Measurements from ENCODE around the gene SMIM43.

Gene SMIM43

DNA sequence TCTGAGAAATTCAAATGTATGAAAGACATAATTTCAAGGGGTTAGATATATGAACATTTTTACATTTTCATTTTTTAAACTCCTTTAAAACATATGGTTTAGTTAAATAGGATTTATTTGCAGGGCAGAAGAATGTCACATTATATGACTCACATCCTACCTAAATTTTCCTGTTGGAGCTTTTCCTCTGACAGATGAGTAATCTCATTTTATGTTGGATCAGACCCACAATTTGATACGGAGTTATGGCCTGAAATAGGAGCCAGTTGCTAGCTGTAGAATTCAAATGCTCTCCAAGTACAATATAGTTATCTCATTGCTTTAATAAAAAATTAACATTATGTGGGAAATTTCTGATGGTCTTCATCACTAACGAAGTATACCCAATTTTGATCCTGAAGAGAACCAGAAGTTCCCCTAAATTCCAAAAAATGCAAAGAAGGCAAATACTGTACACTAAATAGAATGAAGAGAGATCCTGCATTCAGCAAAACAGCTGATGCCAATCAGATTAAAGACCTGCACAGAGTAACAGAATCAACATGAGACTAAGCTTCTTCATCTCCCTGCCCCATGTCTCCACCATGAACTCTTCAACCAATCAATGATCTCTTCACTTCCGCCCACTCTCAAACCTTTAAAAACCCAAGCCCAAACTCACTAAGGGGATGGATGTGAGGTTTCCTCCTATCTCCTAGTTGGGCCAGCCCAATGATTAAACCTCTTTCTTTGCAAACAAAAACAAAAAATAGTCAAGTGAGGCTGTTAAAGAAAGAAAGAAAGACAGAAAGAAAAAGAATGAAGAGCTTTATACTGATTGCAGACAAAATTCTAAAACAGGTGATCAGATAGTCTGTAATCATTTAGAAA is 25.2 kb upstream of the SMIM43 start:
- TF ChIP-seq, protein P1, sequence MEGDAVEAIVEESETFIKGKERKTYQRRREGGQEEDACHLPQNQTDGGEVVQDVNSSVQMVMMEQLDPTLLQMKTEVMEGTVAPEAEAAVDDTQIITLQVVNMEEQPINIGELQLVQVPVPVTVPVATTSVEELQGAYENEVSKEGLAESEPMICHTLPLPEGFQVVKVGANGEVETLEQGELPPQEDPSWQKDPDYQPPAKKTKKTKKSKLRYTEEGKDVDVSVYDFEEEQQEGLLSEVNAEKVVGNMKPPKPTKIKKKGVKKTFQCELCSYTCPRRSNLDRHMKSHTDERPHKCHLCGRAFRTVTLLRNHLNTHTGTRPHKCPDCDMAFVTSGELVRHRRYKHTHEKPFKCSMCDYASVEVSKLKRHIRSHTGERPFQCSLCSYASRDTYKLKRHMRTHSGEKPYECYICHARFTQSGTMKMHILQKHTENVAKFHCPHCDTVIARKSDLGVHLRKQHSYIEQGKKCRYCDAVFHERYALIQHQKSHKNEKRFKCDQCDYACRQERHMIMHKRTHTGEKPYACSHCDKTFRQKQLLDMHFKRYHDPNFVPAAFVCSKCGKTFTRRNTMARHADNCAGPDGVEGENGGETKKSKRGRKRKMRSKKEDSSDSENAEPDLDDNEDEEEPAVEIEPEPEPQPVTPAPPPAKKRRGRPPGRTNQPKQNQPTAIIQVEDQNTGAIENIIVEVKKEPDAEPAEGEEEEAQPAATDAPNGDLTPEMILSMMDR (IDR thresholded peaks at IDR 0.05; ENCODE audit: borderline replicate concordance, insufficient read depth, low read depth, low read length): no peak

DNA sequence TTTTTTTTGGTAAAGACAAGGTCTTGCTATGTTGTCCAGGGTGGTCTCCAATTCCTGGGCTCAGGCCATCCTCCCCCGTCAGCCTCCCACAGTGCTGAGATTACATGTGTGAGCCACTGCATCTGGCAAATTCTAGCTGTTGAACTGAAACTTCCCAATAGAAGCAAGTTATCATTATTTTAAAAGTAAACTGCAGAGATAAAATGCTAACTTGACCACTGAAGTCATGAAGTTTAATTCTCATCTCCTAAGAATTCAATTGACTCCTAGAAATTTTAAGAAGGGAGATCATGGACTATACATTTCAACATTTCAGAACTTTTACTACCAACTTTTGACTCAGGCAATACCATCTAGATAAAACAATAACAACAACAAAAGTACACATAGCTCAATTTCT is 24.5 kb upstream of the SMIM43 start:
- TF ChIP-seq, protein P1 (IDR thresholded peaks at IDR 0.05; ENCODE audit: borderline replicate concordance, insufficient read depth, low read depth, low read length): no peak
- no peak overlapping the region for H3K4me3 ChIP-seq (ENCODE audit: low read depth, low read length)

More for the DNA sequence above, 25.2 kb upstream of the SMIM43 start:
- H3K4me3 ChIP-seq (ENCODE audit: low read depth, low read length): no peak overlapping the region

DNA sequence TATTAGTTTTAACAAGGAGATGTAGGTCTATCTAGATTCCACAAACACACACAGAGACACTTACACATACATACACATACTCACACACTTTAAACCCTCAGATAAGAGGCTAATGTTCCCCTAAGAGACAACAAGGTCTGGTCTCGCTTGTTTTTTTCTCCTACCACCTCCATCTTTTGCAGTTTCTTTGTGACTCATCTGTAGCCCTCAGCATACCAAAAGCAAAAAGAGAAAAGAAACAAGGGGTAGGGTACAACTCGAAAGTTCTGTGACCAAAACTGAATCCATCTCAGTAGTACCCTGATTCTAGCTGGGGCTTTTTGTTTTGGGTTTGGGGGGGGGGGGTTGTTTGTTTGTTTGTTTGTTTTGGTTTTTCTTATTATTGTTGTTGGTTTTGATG is 23.9 kb upstream of the SMIM43 start:
- TF ChIP-seq, protein P1 (IDR thresholded peaks at IDR 0.05; ENCODE audit: borderline replicate concordance, insufficient read depth, low read depth, low read length): no peak
- no peak overlapping the region for H3K4me3 ChIP-seq (ENCODE audit: low read depth, low read length)

DNA sequence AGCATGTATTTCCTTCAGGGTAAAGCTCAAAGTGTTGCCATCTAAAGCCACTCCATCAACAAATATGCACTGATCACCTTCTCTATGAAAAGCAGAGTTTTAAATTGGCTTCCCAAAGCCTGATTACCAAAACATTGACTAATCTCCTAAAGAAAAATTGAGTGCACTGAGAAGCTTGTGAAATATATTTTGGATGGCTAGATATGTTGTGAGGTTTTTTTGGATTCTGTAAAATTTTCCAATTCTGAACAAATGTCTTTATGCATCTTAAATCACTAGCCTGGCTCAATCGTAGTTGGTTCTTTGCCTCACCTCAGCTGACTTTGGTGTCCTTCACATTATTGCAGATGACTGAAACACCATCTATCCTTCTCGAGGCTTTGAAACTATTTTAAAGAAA is 21.3 kb upstream of the SMIM43 start:
- TF ChIP-seq, protein P1 (IDR thresholded peaks at IDR 0.05; ENCODE audit: borderline replicate concordance, insufficient read depth, low read depth, low read length): no peak
- no peak overlapping the region for H3K4me3 ChIP-seq (ENCODE audit: low read depth, low read length)

DNA sequence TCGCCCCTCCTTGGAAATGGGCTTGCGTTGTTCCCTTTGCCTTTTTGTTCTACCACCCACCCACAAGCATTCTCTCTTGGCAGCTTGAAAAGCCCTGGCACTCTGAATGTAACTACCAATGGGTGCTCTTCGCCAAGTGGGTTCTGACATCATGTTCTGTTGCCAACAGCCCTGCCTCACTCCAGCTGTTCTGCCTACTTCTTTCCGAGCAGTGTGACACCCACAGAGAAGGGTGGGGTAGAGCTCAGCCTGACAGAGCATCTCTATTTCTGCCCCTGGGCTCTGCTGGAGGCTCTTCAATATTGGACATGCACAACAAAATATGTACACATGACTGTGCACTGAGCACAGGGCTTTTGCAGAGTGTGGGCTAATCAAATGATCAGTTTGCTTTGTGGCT is 20.5 kb upstream of the SMIM43 start:
- TF ChIP-seq, protein P1 (IDR thresholded peaks at IDR 0.05; ENCODE audit: borderline replicate concordance, insufficient read depth, low read depth, low read length): no peak
- no peak overlapping the region for H3K4me3 ChIP-seq (ENCODE audit: low read depth, low read length)

DNA sequence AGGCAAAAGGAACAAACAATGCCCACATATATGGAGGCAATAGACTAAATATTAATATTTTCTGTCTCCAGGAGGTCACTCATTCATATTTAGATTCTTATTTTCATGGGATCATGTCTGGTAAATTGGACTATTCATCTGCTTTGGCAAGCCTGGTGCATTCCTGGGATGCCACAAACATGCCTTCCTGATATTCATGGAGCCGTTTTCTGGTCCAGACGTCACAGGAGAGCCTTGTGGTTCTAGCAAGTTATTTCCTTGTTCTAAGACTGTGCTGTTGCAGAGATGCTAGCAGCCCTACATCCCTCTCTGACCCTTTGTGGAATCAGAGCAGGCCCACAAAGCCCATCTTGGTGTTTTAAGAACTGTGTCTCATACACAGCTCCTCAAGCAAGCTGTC is 20.0 kb upstream of the SMIM43 start:
- TF ChIP-seq, protein P1 (IDR thresholded peaks at IDR 0.05; ENCODE audit: borderline replicate concordance, insufficient read depth, low read depth, low read length): no peak
- no peak overlapping the region for H3K4me3 ChIP-seq (ENCODE audit: low read depth, low read length)

DNA sequence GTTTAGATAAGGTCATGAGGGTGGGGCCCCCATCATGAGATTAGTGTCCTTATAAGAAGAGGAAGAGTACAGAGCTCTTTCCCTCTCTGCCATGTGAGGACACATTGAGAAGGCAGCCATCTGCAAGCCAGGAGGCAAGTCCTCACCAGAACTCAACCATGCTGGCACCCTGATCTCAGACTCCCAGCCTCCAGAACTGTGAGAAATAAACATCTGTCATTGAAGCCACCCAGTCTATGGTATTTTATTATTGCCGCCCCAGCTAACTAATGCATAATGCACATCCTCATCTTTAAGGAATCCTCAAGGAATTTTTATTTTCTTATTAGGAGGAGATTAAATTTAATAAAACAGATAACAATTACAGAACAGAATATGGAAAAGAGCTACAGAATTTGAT is 19.4 kb upstream of the SMIM43 start:
- H3K4me3 ChIP-seq (ENCODE audit: low read depth, low read length): no peak overlapping the region
- TF ChIP-seq, protein P1 (IDR thresholded peaks at IDR 0.05; ENCODE audit: borderline replicate concordance, insufficient read depth, low read depth, low read length): no peak
